Smooth muscle cell (in vitro differentiated cells): ENCODE results near the gene CTPS1. TPM values are rescaled to one million over a fixed set of nuclear protein-coding genes. Genes with fewer than 3 reads are reported as not detected.

Experiments
- DNase-seq: peaks from one replicate; lab custom pipeline; 2025; ENCODE audit not compliant: unreplicated experiment; lab: John Stamatoyannopoulos, UW
- H2AFZ ChIP-seq: fragments of 200-600 bp; sonication (generic); 2 replicates; pipeline ENCODE4 v1.6.0; 2016; ENCODE audit warnings: antibody characterized with exemption, low read depth, mild to moderate bottlenecking
- H3F3A ChIP-seq: fragments of 200-600 bp; sonication (generic); 2 replicates; pipeline ENCODE4 v1.6.0; 2017; ENCODE audit warnings: antibody characterized with exemption, low read depth
- H3K27ac ChIP-seq: fragments of 200-600 bp; sonication (generic); 2 replicates; pipeline ENCODE4 v1.5.1; 2016; ENCODE audit warnings: low read depth, mild to moderate bottlenecking
- H3K27me3 ChIP-seq: fragments of 200-600 bp; sonication (generic); 2 replicates; pipeline ENCODE4 v1.6.1; 2016; ENCODE audit warnings: low read depth, mild to moderate bottlenecking
- H3K36me3 ChIP-seq: fragments of 200-600 bp; sonication (generic); 2 replicates; pipeline ENCODE4 v1.5.1; 2016; ENCODE audit warnings: low read depth
- H3K4me1 ChIP-seq: fragments of 200-600 bp; sonication (generic); 2 replicates; pipeline ENCODE4 v1.5.1; 2016; ENCODE audit warnings: low read depth
- H3K4me2 ChIP-seq: fragments of 200-600 bp; sonication (generic); 2 replicates; pipeline ENCODE4 v1.6.0; 2016; ENCODE audit warnings: mild to moderate bottlenecking
- H3K4me3 ChIP-seq: fragments of 200-600 bp; sonication (generic); 2 replicates; pipeline ENCODE4 v1.5.1; 2016; ENCODE audit warnings: mild to moderate bottlenecking
- H3K79me2 ChIP-seq: fragments of 200-600 bp; sonication (generic); 2 replicates; pipeline ENCODE4 v1.6.0; 2016; ENCODE audit warnings: low read depth, mild to moderate bottlenecking
- H3K9ac ChIP-seq: fragments of 200-600 bp; sonication (generic); 2 replicates; pipeline ENCODE4 v1.6.0; 2016; ENCODE audit warnings: low read depth
- H3K9me3 ChIP-seq: fragments of 200-600 bp; sonication (generic); replicated peaks from 2 replicates; pipeline ENCODE4 v1.5.1; 2016; ENCODE audit warnings: low read depth
- H4K20me1 ChIP-seq: fragments of 200-600 bp; sonication (generic); 2 replicates; pipeline ENCODE4 v1.6.0; 2016; ENCODE audit warnings: low read depth
- WGBS: methylation state at CpG from one replicate; pipeline ENCODE4 v1.1.7; 2016; ENCODE audit warnings: low lambda C conversion rate; 5-methylcytosine and 5-hydroxymethylcytosine counted together
- polyA plus RNA-seq: library from polyadenylated mRNA; unstranded; fragments of >200 nt; fragmentation: Nextera tagmentation; extraction: Ambion mirVana; gene quantifications from 2 replicates; pipeline ENCODE4 v1.2.1, GENCODE V29; 2016
- total RNA-seq: library from RNA; depleted of rRNA; stranded (reverse); fragments of >200 nt; gene quantifications from 2 replicates; pipeline ENCODE4 v1.2.3, GENCODE V29; 2014
- TF ChIP-seq, protein P1 (sequence below): fragments of 200-600 bp; sonication (generic); IDR thresholded peaks from 2 replicates; pipeline ENCODE4 v1.5.1; 2017; ENCODE audit warnings: borderline replicate concordance, mild to moderate bottlenecking, antibody characterized with exemption; ENCODE audit not compliant: insufficient read depth, poor library complexity, severe bottlenecking

The CTPS1 gene
- total and polyA plus RNA-seq, 2 experiments from 2014 or later: 20.9 to 24.4 TPM

DNA sequence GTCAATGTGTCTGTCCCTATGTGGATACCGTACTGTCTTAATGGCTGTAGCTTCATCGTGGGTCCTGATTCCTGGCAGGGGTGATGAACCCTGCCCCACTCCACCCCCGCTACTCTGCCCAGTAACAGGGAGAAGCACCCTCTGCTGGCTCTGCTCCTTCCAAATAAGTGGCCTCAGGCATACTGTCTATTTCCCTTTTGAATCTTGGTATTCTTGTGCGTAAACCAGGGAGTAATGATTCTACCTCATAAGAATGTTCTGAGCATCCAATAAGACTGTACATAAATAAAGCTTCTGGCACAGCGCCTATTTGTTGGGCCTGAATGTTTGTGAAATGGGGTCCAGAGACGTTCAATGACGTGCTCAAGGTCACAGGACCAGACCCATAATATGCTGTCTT lies 35.2 kb upstream of the CTPS1 start:
- Histone ChIP-seq H3K9ac (no peak overlapping the region), H2AFZ (no peak overlapping the region), H3K4me1 (no peaks in the 10 kb centered on the region), H3K9me3 (no peaks in the 10 kb centered on the region), H3K79me2 (no peaks in the 10 kb centered on the region), H3K27ac (no peak overlapping the region), H3K36me3 (no peaks in the 10 kb centered on the region), H3K4me3 (no peak overlapping the region), H4K20me1 (no peaks in the 10 kb centered on the region), H3F3A (no peaks in the 10 kb centered on the region), H3K4me2 (no peak overlapping the region), H3K27me3 (no peaks in the 10 kb centered on the region)
- no peak for DNase-seq
- 73% methylated on average over 7 of the region's 7 CpGs for WGBS
- TF ChIP-seq, protein P1, sequence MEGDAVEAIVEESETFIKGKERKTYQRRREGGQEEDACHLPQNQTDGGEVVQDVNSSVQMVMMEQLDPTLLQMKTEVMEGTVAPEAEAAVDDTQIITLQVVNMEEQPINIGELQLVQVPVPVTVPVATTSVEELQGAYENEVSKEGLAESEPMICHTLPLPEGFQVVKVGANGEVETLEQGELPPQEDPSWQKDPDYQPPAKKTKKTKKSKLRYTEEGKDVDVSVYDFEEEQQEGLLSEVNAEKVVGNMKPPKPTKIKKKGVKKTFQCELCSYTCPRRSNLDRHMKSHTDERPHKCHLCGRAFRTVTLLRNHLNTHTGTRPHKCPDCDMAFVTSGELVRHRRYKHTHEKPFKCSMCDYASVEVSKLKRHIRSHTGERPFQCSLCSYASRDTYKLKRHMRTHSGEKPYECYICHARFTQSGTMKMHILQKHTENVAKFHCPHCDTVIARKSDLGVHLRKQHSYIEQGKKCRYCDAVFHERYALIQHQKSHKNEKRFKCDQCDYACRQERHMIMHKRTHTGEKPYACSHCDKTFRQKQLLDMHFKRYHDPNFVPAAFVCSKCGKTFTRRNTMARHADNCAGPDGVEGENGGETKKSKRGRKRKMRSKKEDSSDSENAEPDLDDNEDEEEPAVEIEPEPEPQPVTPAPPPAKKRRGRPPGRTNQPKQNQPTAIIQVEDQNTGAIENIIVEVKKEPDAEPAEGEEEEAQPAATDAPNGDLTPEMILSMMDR: no peak

DNA sequence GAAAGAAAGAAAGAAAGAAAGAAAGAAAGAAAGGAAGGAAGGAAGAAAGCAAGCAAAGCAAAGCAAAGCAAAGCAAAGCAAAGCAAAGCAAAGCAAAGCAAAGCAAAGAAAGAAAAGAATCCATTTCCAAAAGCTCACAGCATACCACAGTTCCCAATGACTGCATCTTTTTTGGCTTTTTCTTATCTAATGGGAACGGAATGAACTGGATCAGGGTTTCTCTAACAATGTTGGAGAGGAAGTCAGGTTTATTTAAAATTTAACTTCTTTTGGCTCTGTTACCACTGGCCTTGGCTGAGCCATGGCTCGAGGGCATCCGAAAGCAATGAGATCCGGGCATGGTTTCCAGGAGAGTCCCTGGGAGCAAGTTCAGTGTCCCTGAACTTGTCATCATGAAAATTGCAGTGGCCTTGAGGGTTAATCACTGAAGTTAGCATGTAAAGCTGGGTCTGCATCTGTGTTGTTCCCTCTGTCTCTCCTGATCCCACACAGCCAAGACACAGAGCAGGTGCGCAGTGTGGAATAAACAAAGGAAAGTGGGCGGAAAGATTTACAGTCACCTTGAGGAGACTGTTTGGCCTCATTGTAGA lies 34.6 kb upstream of the CTPS1 start:
- no peak for DNase-seq
- no peaks in the 10 kb centered on the region for H3F3A ChIP-seq

DNA sequence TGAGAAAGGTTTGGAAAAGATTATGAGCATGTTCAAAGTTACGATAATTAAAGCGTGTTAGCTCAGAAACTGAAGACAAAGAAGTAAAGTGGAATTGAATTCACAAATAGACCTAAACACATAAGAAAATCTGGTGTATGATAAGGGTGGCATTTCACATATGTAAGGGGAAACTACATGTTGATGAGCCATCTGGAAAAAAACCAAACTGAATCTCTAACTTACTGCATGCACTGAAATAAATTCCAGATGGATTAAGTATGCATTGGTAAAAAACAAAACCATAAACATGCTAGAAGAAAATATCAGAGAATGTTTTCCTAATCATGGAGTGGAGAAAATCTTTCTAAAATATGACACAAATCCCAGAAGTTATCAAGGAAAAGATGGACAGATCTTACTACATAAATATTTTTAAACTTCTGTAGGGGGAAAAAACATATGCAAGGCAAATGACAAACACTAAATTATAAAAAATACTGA lies 34.0 kb upstream of the CTPS1 start:
- no peak overlapping the region for H3K27ac ChIP-seq
- no peak overlapping the region for H2AFZ ChIP-seq
- H3K4me1 ChIP-seq: no peaks in the 10 kb centered on the region
- no peaks in the 10 kb centered on the region for H4K20me1 ChIP-seq
- 98% methylated on average over 2 of the region's 2 CpGs for WGBS
- H3K9me3 ChIP-seq: no peaks in the 10 kb centered on the region
- H3K9ac ChIP-seq: no peak overlapping the region
- no peaks in the 10 kb centered on the region for H3K79me2 ChIP-seq
- no peak overlapping the region for H3K4me3 ChIP-seq
- H3K36me3 ChIP-seq: no peaks in the 10 kb centered on the region
- no peaks in the 10 kb centered on the region for H3K27me3 ChIP-seq
- no peak overlapping the region for H3K4me2 ChIP-seq
- TF ChIP-seq, protein P1: no peak
- no peaks in the 10 kb centered on the region for H3F3A ChIP-seq
- DNase-seq: no peak

More for the DNA sequence above, 34.6 kb upstream of the CTPS1 start:
- Histone ChIP-seq H3K27ac (no peak overlapping the region), H3K9ac (no peak overlapping the region), H3K4me1 (no peaks in the 10 kb centered on the region), H3K79me2 (no peaks in the 10 kb centered on the region), H2AFZ (no peak overlapping the region), H3K4me3 (no peak overlapping the region), H4K20me1 (no peaks in the 10 kb centered on the region), H3K9me3 (no peaks in the 10 kb centered on the region), H3K27me3 (no peaks in the 10 kb centered on the region), H3K4me2 (no peak overlapping the region), H3K36me3 (no peaks in the 10 kb centered on the region)
- TF ChIP-seq, protein P1: no peak
- WGBS: 81% methylated on average over 6 of the region's 6 CpGs

DNA sequence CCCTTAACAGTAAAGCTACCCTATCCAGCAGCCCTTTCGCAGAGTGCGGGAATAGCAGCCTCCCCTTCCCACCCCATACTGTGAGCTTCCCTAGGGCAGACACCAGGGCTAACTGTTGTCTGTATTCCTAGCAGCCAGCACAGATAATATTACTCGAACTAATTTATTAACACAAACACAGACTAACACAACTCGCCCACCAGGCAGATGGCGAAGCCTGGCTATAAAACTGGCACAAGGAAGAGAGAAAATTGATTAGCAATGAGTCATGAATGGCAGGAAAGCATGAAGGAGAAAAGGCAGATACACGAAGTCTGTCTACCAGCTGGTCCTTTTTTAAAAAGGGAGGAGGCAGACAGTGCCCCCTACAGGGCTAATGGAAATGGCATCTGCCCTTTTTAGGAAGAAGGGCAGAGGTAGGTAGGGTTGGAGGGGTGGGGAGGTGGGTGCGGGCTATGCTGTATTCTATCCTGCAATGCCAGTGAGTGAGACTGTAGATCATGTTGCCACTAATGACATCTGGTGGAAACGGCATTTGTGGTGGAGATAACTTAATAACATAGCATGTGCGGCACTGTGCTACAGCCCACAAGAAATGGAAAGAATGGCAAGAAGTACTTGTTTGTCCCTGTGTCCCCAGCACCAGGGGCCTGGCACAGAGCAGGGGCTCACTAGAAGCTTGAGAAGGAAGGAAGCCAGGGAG lies 30.6 kb upstream of the CTPS1 start:
- H3K4me2 ChIP-seq: peak overlapping the region; percentile 75
- H2AFZ ChIP-seq: no peak overlapping the region
- H3K36me3 ChIP-seq: no peaks in the 10 kb centered on the region

More for the DNA sequence above, 30.6 kb upstream of the CTPS1 start:
- Histone ChIP-seq H3K4me3 (no peak overlapping the region), H3K9me3 (no peaks in the 10 kb centered on the region), H3F3A (no peaks in the 10 kb centered on the region), H3K4me1 (no peaks in the 10 kb centered on the region), H4K20me1 (no peaks in the 10 kb centered on the region), H3K27me3 (no peaks in the 10 kb centered on the region), H3K9ac (no peak overlapping the region), H3K27ac (no peak overlapping the region), H3K79me2 (no peaks in the 10 kb centered on the region)
- WGBS: 14% methylated on average over 9 of the region's 9 CpGs
- TF ChIP-seq, protein P1: peak; percentile 64
- DNase-seq: no peak
